ENCODE results near the gene LMO7.

The LMO7 gene

DNA sequence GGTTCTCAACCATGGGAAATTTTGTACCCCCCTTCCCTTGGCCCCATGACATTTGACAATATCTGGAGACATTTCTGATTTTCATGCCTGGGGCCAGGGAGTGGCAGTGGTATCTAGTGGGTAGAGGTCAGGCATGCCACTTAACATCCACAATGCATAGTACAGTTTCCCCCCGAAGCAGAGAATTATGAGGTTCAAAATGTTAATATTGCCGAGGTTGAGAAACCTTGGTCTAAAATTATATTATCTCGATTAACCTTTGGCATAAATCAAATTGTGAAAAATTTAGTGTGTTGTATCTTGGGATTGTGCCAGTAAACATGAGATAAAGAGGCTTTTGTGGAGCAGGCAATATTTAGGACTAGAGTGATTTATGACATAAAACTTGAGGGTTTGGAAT is 147.9 kb downstream of the LMO7 start:
- TF ChIP-seq, protein P1, sequence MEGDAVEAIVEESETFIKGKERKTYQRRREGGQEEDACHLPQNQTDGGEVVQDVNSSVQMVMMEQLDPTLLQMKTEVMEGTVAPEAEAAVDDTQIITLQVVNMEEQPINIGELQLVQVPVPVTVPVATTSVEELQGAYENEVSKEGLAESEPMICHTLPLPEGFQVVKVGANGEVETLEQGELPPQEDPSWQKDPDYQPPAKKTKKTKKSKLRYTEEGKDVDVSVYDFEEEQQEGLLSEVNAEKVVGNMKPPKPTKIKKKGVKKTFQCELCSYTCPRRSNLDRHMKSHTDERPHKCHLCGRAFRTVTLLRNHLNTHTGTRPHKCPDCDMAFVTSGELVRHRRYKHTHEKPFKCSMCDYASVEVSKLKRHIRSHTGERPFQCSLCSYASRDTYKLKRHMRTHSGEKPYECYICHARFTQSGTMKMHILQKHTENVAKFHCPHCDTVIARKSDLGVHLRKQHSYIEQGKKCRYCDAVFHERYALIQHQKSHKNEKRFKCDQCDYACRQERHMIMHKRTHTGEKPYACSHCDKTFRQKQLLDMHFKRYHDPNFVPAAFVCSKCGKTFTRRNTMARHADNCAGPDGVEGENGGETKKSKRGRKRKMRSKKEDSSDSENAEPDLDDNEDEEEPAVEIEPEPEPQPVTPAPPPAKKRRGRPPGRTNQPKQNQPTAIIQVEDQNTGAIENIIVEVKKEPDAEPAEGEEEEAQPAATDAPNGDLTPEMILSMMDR (IDR thresholded peaks at IDR 0.05): no peak

DNA sequence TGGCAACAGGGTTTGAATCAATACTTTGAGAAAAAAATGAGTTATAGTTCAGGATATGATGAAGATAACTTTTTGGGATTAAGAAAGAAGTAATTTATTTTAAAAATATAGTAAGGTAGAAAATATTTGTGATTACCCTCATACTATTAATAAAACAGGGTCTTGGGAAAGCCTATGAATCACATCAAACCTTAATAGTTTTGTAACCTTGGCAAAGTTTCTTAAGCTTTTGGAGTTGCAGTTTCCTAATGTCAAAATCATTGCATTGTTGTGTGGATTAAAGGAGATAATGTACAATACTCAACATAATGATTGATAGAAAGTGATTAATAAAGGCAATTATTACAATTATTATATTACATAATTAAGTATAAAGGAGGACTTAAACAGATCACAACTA is 149.0 kb downstream of the LMO7 start:
- TF ChIP-seq, protein P1 (IDR thresholded peaks at IDR 0.05): no peak

DNA sequence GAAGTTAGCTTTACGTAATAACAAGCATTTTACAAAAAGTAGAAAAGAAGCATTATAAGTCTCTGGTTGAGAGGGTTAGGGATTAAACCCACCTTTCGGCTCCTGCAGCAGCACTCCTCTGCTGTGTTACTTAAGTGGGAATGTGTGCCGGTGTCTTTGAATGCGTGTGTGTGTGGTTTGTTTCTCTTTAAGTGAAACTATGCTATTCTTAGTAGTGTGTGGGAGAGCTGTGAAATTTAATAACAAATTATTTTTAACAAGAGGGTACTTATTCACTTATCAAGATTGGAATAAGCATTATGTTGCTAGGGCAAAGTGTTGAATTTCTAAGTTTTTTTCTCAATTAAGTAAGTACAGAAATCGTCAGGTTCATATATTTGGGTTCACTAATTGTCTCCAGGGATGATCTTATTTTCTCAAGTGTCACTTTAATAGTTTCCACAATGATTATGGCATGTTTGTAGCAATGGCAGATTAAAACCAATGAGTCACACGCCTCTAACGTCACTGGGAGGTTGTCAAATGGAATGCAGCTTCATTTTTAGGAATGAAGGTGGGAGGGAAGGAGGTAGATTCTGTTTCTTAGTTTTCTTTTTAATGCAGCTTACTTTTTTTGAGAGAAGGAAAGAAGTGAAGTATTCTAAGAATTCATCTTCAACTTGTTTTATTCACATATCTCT is 151.3 kb downstream of the LMO7 start:
- TF ChIP-seq, protein P1 (IDR thresholded peaks at IDR 0.05): no peak

DNA sequence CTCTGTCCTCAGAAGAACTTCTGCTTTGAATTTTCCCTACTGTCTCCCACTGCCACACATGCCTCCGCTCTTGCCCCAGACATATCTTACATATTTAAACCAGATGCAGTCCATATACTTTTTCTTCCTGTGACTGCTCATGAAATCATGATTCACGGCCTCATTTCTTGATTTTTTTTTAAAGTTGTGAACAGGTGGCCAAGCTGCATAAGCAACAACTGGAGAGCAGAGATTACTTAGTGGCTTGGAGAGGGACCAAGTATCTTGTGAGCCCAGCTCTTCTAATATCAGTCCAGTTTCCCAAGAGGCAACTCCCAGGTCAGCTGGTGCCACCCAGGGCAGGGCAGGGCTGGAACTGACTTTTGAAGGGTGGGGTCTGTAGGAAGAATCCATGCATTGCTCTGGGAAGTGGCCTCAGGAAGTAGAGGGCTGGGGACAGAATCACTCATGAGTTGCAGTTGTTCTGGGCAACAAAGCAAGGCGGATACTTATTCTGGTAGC is 152.4 kb downstream of the LMO7 start:
- TF ChIP-seq, protein P1 (IDR thresholded peaks at IDR 0.05): no peak

DNA sequence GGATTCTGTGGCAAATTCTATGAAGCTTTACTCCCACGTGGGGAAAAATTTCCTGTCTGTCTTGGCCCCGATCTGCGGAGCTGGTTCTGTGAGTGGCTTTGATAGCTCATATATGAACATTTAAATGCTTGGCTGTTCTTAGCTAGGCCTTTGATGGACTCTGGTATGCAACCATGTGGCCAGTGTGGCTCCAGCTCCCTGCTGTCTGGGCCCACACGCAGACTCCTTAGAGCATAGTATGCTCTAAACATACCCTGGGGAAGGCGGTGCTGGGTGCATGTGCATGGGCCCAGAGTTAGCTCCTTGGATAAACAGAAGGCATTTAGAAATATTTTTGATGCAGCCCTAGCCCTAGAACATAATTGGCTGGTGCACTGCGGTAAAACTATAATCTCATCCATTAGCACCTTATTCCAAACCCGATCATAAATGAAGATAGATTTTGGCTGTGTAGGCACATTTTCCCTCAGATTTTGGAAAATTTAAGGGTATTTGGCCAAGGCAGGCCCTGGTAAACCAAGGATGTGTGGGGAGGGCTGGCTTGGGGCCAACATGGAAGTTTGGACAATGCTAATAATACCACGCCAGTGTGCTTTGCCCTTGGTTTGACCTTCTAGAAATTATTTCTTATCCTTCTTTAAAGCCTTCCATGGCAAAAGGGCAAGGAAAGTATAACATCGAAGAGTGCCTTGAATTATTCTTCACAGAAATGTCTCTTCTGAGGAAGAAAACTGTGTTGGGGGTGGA is 153.5 kb downstream of the LMO7 start:
- TF ChIP-seq, protein P1 (IDR thresholded peaks at IDR 0.05): no peak

DNA sequence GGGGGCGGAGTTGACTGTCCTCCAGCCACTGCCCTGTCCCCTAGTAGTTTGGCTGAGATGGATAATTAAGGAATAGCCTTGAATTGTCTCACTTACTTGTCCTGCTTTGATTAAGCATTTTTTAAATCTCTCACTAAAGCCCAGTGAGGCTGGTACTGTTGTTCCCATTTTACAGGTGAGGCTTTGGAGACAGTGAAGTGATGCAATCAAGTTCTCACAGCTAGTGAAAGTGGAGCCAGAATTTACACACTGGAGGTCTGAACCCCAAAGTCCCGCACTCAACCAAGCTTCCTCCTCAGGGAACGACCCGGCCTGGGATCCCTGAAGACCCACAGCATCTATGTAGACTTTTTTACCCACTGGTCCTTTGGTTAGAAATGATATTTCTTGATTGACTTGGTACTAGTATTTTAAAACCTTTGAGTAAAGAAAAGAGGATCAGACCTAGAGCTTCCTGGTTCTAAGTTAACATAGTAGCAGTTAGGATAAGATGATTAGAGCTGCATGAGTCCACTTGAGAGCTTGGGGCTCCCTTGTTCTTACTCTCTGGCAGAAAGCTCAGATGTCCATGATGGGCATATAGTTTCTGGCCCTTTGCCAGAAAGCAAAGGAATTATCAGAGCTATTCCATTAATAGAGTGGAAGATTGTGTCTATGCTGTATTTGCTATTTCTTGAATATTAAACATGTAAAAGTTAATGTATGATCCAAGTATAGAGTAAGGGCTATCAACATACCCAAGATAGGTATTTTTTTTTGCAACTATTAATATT is 154.3 kb downstream of the LMO7 start:
- TF ChIP-seq, protein P1 (IDR thresholded peaks at IDR 0.05): no peak

DNA sequence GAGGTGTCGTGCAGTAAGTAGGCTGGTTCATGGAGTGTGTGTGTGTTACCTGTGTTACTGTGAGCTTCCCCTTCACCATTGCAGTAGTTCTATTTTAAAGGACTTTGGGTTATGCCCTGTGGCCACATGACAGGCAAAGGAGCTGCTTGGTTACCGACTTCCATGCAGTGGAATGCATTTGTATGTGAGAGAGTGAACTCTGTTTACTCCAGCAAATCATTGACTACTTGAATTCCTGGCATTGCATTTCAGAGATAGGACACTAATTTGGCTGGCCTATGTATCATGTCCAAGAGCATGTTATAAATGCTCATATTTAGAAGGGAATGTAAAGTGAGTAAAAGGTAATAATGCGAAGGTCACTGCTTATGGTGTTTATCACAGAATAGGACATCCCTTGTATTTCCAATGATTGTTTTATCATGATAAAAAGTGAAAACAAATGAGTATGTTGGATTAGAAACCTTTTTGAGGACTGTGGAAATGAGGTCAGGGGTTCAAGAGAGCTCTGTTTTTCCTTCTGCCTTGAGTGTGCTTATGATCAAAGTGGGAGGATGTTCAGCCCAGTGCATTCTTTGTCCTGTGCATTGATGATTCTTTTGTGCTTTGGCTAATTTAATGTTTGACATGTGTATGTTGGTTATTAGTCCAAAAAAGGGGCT is 156.5 kb downstream of the LMO7 start:
- TF ChIP-seq, protein P1 (IDR thresholded peaks at IDR 0.05): no peak
